GM21423 (cell line): ENCODE data around the gene LRRC72.
"Not testable (repeated sequence)": the region's sequence is repeated elsewhere in the genome, so short reads cannot be mapped to it uniquely, and the experiment has no call there.

Experiments used
- ATAC-seq: cut with Tn5 transposase; IDR thresholded peaks from one replicate; pipeline ENCODE4 v1.9.1; 2021; ENCODE audit warnings: mild to moderate bottlenecking, moderate library complexity; ENCODE audit not compliant: unreplicated experiment

LRRC72 gene

DNA sequence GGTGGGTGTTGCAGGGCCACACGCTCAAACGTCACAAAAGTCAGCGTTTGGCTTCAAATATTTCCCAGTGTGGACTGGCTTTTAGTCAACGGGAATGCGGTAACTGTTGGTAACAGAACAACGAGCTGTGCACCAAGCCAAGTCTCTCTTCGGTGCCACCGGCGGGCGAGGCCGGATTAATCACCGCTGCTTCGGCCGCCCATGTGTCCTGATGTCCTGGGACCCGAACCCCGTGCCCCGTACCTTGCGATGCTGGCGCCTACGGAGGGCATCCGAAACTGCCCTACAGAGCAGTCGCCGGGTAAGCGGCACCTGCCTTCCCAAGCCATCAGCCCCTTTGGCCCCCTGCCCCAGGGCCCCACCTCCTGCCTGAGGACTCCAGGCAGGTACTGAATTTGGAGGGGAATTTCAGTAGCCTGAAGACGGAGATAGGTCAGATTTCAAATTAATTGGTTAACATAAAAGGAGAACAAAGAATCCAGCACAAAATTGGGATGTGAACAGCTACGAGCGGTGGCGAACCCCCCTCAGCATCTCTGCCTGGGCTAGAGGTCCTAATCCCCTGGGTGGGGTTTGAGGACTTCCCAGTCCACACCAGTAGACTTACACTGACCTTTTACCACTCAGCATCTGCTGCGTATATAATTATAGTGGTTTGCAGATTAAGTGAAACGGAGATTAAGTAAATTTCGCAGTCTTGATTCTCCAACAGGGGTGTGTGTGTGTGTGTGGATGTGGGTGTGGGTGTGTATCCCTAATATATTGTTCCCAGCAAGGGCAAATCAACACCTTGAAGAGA is at the start of gene LRRC72:
Gene LRRC72 (plus strand): TSS at position 84 of the 799 bp plus-strand sequence. CDS start 128 bp downstream, at position 212.
- no peak for ATAC-seq

DNA sequence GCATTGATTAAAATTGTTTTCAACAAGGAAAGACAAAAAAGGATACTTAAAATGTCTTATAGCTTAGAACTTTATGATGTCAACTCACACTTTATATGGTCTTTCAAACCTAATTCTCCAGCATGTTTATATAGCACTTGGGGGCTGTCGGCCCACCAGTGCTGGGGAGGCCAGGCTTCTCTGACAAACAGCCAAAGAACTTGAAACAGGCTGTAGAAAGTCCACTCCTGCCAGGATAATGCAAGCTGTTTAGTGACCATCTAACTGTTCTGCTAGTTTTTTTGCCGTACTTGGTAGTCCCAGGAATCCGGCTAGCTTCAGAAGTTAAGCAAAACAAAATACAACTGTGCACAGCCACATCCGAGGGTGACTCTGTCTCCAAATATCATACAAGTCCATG is 47.5 kb upstream of the LRRC72 start:
- no peak for ATAC-seq

DNA sequence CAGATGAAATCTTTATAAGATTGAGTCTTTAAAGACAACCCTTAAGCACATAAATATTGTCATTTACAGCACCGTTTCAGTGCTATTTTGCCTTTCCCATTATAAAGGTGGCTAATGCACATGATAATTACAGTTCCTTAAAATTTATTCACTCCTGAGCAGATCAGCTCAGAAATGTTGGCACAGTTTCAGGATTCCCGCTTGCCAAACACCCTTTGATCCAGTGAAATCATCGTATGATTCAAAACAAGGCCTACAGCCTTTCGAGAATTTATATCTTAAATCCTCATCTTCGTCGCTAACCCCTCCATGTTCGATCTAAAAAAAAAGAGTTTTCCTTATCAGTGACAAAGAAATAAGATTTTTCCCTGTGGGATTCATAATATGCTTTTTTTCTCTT is 47.0 kb upstream of the LRRC72 start:
- ATAC-seq = no peak

DNA sequence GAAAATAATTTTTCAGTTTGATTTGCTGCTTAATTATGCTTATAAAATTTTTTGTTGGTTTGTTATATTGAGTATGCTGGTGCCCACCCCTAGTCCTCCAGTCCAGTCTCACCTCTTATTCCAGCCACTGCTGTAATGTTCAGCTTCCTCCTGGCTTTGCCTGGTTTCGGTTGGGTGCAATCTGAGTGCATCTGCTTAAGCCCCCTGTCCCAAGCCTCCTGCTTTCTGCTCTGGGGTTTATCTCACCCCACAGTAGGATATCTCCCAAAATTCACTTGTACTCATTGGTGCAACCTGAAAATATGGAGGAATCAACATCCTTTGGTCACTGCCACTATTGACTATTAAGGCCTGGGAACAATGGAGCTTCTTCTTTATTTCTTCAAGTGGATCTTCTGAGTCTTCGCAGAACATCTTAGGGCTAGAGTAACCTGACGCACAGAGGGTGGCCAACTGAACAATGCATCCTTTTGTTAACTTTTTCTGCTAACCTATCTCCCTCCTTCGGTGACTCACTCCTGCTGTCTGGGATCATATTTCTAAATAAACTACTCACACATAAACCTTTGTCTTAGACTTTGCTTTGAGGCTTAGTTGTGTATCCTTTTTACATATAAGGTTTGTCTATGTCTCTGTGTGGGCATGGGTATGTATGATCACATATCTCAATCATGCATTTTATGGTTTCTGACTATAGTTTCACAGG is 42.0 kb upstream of the LRRC72 start:
- no peak for ATAC-seq

DNA sequence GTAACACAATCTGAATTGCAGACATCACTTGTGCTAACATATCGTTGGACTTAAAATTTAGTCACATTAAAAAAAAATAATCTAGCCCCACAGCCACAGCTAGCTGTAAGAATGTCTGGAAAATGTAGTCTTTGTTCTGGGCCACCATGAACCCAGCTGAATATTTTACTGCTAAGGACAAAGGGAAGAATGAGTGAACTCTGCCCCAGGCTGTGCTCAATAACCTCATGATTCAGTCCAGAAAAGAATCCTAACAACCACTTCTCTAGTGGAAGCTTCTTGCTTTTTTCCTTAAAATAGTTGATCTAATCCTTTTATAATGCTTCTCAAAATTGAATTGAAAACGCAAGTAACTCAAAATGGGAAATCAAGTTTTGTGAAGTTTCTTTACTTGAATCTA is 35.5 kb upstream of the LRRC72 start:
- ATAC-seq = no peak

DNA sequence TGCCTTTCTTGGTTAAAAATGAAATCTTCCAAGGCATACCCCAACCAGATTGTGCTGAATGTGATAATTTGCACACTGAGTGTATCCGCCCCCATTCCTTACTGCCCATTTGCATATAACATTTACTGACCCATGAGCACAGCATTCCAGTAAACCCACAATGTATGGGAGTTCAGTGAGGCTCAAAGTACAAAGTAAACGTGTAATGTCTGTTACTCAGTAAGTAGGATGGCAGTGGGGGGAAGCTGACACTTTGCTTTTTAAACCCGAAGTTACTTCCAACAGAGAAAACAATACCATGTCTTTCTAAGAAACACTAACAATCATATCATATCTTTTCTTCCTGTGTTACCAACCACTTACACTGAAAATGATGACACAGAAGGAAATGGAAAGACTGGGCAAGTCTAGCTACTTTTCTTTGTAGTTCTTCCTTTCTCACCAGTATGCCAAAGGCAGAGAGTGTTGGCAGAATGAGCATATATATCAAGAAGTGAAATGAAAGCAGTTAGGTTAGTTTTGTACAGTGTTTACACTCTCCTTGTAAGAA is 34.0 kb upstream of the LRRC72 start:
- no peak for ATAC-seq

DNA sequence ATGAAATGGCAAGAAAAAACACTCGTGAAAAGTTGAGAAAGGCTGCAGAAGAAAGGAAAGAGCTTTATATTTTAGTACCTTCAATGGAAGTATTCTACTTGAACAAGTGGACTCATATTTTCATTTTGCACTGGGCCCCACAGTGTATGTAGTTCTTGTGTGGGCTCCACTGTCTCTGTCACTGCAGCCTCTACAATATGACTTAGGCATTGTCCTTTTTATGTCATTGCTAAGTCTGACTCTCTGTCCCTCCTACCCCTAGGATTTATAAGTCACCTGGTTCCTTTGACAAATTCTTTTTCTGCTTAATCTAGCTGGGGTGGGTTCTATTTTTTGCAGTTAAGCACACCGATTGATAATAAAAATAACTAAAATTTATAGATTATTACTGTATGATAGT is 33.4 kb upstream of the LRRC72 start:
- no peak for ATAC-seq

DNA sequence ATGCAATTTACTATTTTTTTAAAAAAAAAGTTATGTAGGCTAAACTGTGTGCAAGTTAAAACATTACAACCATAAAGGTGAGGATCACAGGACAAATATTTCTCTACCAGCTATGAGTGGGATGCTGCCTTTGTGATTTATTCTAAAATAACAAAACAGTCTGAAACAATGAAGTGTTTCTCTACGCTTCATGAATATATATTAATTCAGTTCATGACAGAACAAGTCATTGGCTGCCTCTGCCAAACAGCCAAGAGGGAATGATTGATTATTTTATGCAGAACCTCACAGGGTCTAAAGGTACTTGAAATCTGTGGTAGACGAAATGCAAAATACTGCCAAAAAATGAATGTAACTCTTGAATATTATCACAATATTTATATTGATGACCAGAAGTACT is 32.1 kb upstream of the LRRC72 start:
- ATAC-seq = no peak

DNA sequence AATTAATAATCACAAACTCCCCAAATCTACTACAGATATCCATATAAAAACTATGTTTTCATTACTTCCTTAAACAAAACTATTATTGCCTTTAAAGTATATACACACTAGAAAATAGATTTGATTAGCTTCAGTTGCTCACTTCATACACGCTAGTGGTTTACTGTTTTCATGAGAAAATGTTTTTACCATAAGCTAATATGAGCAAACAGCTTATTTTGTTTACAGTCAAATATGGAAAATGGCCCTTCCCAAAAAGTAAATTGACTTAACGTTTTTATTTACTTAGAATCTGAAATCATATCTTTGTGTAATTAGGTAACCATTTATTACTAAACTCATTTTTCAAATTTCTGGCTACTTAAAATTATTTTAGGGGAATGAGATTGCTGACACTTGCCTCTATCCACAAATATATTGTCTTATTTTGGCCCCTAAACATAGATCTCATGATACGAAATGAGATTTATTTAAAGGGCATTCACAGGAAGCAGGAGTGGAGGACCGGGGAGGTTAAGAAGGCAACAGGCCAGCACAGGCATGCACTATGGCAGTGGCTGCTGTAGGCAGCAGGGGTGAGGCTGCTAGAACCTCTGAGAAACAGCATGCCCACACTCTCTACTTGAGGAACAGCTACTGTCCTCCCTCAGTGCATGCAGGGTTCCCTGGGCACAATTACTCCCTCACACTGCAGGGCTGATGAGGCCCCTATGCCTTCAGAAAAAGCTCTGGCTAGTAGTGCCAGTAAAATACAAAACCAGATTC is 31.5 kb upstream of the LRRC72 start:
- no peak for ATAC-seq

DNA sequence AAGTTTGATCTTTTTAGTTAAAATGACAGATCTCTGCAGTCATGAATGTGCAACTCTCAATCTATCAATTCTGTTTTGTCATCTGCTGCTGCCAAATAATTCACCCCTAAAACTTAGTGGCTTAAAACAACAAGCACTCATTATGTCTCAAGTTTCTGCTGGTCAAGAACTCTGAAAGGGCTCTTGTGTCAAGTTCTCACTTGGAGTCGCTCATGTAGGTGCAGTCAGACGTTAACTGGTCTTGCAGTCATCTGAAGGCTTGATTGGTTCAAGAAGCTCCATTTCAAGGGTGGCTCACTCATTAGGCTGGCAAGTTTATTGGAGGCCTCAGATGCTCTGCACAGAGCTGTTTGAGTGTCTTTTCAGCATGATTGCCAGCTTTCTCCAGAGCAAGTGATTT is 28.5 kb upstream of the LRRC72 start:
- no peak for ATAC-seq

DNA sequence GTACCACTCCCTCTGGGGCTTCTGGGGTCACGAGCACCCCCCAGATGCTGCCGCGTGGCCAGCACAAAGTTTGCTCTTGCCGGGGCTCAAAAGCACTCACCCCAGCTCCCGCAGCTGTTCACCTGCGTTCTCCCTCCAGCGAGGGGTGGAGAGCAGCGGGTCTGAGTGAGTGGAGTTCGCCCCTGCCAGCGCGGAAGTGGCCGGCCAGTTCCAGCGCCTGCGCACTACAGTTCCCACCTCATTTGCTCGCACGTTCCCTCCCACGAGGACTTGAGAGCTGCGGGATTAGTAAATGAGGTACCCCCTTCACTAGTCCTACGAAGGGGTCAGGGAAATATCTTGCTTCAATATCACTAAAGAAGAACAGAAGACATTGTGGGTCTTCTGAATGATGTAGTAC is 24.3 kb upstream of the LRRC72 start:
- no peak for ATAC-seq

DNA sequence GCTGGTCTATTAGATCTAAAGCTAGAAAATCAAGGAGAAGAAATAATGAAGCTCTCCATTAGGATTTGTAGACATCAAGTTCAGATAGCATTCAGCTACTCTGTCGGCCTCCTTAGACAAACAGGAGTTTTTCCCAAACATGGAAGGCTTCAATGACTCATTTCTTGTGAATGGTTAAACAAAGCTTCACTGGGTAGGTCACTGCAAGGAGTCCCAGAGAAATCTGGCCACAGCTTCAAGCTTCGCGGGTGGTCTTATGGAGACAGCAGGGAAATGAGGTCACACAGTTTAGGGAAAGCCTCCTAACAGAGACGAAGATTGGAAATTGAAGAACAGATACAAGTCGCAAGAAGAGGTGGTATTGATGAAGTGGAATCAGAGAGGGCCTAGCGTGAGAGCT is 22.6 kb upstream of the LRRC72 start:
- no peak for ATAC-seq

DNA sequence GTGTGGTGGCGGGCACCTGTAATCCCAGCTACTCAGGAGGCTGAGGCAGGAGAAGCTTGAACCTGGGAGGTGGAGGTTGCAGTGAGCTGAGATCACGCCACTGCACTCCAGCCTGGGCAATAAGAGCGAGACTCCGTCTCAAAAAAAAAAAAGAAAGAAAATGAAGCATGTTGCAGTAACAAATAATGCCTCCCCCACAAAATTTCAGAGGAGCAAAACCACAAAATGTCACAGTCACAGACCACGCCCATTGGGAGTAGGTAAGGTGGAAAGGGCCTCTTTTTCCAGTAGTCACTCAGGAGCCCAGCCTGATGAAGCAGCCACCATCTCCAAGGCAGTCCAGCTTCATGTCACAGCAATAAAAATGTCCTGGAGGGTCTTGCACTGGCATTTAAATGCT is 20.2 kb upstream of the LRRC72 start:
- not testable (repeated sequence) for ATAC-seq

DNA sequence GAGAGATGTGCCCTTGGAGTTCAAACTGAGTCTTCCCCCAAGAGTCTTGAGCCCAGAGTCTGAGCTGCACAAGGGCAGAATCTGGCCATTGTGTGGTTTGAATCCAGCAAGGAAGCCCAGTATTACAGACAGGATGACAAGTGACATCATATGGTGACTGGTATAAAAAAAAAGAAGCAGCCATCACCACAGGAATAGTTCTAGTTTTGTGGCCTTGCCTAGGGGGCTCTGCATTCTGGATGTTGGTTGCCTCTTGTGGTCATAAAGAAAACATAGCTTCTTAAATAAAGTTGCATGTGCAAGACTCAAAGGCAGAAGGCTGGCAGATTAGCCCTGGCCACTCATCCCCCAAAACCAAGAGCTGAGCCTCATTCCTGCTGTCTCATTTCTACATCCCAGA is 16.8 kb upstream of the LRRC72 start:
- no peak for ATAC-seq

DNA sequence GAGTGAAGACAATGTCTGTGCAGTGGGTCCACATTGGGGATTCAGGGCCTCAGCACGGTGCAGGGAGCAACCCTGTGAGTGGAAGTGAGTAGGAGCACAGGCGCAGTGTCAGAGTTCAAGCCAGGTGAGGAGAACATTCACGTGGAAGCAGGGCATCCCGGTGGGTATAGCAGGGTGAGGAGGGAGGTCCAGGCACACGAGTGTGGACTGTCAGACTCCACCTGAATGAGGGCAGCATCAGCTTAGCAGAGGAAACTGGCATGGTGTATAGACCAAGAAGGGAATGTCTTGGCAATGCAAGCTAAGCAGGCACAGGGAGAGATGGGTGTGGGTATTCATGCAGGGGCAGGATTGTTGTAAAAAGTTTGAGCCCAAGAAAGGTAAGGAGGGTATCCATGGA is 15.3 kb upstream of the LRRC72 start:
- no peak for ATAC-seq

DNA sequence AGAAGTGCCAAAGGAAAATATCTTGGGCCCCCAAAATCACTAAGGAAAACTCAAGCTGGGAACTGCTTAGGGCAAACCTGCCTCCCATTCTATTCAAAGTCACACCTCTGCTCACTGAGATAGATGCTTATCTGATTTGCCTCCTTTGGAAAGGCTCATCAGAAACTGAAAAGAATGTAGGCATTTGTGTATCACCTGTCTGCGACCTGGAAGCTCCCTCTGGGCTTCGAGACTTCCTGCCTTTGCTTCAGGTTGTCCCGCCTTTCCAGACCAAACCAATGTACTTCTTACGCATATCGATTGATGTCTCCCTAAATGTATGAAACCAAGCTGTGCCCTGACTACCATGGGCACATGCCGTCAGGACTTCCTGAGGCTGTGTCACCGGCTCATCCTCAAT is 14.5 kb upstream of the LRRC72 start:
- ATAC-seq = no peak

DNA sequence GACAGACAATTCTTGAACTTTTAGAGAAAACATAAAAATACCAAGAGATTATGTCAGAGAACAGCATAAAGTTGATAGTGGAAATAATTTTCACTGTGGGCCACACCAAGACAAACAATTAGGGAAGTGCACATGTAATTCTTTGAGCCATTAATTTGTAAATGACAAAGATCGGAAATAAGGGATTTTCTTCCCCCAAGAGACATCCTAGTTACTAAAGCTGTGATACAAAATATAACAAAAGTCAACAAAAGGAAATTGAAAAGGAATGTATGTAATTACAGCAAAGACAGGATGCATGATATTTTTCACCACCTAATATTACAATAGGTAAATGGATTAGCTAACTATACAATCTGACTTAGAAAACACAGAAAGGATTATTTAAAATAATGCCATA is 12.4 kb upstream of the LRRC72 start:
- no peak for ATAC-seq

DNA sequence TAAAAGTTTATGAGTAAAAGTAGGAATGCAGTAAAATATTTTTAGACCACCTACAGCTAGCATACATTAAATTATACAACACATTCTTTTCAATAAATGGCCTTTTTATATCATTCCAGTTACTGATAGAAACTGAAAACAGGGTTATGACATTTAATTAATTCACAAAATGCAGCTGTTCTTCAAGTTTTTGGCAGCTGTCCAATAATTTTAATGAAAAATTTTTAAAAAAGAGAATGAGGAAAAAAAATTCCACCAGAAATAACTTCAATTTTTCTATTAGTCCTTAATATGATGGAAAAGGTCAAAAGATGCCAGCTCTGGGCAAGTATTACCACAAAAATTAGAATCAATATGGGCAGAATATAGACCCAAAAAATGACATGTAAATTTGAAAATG is 11.9 kb upstream of the LRRC72 start:
- no peak for ATAC-seq

DNA sequence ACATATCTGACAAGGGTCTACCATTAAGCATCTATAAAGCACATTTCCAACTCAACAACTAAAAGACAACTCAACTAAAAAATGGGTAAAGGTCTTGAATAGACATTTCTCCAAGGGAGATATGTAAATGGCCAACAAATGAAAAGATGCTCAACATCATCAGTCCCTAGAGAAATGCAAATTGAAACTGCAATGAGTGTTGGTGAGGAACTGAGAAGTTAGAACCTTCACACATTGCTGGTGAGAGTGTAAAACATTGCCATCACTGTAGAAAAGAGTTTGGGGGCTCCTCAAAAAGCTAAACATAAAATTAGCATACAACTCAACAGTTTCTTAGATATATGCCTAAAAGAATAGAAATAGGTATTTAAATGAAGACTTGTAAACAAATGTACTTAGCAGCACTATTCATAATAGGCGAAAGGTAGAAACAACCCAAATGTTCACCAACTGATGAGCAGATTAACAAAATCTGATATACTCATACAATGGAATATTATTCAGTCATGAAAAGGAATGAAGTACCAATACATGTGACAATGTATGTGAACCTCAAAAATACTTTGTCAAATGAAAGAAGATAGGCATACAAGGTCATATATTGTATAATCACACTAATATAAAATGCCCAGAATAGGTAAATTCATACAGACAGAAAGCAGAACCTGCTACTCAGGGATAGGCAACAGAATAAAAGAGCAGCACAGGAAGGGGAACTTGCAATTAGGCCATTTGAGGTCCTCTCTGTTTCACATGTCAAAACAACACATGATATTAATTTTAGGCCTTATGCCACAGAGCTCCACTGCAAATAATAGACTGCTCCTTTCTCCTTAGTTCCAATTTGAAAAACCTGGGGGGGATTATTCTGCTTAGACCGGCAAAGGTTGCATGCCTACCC is 10.6 kb upstream of the LRRC72 start:
- no peak for ATAC-seq

DNA sequence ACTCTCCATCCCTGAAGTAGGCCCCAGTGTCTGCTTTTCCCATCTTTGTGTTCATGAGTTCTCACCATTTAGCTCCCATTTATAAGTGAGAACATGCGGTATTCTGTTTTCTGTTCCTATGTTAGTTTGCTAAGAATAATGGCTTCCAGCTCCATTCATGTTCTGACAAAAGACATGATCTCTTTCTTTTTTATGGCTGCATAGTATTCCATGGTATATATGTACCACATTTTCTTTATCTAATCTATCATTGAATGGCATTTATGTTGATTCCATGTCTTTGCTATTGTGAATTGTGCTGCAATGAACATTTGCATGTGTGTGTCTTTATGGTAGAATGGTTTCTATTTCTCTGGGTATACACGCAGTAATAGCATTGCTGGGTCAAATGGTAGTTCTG is 6.6 kb upstream of the LRRC72 start:
- not testable (repeated sequence) for ATAC-seq
